NB4 (cell line): ENCODE data around the gene TNRC18.
"Not testable (repeated sequence)": the region's sequence is repeated elsewhere in the genome, so short reads cannot be mapped to it uniquely, and the experiment has no call there.

Experiments used
- CTCF ChIP-seq: IDR thresholded peaks from one replicate; pipeline ENCODE4 v1.5.1; 2012; ENCODE audit warnings: low read depth, low read length
- MYC ChIP-seq: IDR thresholded peaks from 2 replicates; pipeline ENCODE4 v1.6.1; 2011; ENCODE audit warnings: low read depth, low read length
- POLR2A ChIP-seq: IDR thresholded peaks from 2 replicates; pipeline ENCODE4 v1.6.1; 2011; ENCODE audit warnings: mild to moderate bottlenecking; ENCODE audit not compliant: insufficient read length; ENCODE audit errors: extremely low read depth

- not testable (repeated sequence) for TF ChIP-seq POLR2A, CTCF, MYC
Observed at GRCh38 chr7:5471623-5472022, 48.0 kb upstream of the TNRC18 start.
